Left hindlimb (tissue), 1 donor: ENCODE data around the gene TOLLIP.
"Not testable (repeated sequence)": the region's sequence is repeated elsewhere in the genome, so short reads cannot be mapped to it uniquely, and the experiment has no call there.

Experiments
- DNase-seq: peaks from one replicate; pipeline ENCODE4 v3.0.0-alpha.2; 2018

The TOLLIP gene

DNA sequence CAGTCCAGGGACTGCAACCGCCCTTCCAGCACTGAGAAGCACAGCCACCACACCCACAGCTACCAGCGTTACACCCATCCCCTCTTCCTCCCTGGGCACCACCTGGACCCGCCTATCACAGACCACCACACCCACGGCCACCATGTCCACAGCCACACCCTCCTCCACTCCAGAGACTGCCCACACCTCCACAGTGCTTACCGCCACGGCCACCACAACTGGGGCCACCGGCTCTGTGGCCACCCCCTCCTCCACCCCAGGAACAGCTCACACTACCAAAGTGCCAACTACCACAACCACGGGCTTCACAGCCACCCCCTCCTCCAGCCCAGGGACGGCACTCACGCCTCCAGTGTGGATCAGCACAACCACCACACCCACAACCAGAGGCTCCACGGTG is 66.7 kb downstream of the TOLLIP start:
- not testable (repeated sequence) for DNase-seq

DNA sequence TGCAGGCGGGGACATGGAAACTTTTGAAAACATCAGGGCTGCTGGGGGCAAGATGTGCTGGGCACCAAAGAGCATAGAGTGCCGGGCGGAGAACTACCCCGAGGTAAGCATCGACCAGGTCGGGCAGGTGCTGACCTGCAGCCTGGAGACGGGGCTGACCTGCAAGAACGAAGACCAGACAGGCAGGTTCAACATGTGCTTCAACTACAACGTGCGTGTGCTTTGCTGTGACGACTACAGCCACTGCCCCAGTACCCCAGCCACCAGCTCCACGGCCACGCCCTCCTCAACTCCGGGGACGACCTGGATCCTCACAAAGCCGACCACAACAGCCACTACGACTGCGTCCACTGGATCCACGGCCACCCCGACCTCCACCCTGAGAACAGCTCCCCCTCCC is 67.1 kb downstream of the TOLLIP start:
- no peak for DNase-seq

DNA sequence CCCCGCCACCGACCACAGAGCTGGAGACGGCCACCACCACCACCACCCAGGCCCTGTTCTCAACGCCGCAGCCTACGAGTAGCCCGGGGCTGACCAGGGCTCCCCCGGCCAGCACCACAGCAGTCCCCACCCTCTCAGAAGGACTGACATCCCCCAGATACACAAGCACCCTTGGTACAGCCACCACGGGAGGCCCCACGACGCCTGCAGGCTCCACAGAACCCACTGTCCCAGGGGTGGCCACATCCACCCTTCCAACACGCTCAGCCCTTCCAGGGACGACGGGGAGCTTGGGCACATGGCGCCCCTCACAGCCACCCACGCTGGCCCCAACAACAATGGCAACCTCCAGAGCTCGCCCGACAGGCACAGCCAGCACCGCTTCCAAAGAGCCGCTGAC is 67.7 kb downstream of the TOLLIP start:
- no peak for DNase-seq

DNA sequence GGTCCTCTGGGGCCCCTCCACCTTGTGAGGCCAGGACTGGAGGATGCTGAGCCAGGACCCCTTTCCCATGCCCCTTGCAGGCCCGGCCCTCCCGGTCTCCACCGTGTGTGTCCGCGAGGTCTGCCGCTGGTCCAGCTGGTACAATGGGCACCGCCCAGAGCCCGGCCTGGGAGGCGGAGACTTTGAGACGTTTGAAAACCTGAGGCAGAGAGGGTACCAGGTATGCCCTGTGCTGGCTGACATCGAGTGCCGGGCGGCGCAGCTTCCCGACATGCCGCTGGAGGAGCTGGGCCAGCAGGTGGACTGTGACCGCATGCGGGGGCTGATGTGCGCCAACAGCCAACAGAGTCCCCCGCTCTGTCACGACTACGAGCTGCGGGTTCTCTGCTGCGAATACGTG is 68.7 kb downstream of the TOLLIP start:
- DNase-seq = no peak

DNA sequence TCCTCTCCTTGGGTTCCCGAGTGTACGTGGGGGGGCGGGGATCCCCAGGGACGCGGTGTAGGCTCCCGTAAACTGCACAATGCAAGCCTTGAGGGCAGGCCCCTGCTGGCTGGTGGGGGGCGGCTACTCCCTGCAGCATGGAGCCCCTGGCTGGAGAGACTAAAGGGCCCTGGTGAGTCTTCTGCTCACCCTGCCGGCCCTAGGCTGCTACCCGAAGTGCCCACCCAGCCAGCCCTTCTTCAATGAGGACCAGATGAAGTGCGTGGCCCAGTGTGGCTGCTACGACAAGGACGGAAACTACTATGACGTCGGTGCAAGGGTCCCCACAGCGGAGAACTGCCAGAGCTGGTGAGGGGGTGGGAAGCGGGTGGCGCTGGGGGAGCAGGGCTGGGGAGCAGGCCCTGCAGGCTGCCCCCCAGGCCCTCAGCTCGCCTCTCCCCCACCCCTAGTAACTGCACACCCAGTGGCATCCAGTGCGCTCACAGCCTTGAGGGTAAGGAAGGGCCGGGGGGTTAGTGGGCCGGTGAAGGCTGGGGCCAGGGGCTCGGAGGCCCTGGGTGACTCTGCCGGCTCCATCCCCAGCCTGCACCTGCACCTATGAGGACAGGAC is 69.7 kb downstream of the TOLLIP start:
- DNase-seq = no peak

DNA sequence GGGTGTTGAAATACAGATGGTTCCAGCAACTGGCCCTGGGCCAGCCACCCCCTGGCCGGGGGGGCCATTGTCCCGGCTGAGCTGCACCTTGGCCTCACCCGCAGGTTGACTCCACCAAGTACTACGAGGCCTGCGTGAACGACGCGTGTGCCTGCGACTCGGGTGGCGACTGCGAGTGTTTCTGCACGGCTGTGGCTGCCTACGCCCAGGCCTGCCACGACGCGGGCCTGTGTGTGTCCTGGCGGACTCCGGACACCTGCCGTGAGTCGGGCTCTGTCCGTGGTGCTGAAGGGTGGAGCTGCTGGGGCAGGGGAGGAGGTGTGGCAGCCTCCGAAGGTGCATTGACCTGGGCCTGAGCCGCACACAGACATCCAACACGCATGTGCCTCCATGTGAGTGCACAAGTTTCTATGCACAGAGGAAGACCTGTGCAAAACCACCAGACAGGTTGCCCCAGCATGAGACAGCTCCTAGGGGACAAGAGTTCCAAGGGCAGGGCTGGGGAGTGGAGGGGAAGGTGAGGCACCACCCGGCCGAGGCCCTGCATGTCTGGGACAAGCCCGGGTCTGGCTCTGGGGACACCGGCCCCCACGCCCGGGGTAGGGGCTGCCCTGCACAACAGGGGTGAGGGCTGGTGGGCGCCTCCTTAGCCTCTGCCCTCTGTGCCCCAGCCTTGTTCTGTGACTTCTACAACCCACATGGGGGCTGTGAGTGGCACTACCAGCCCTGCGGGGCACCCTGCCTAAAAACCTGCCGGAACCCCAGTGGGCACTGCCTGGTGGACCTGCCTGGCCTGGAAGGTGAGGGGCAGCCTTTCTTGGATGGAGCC is 70.5 kb downstream of the TOLLIP start:
- no peak for DNase-seq

DNA sequence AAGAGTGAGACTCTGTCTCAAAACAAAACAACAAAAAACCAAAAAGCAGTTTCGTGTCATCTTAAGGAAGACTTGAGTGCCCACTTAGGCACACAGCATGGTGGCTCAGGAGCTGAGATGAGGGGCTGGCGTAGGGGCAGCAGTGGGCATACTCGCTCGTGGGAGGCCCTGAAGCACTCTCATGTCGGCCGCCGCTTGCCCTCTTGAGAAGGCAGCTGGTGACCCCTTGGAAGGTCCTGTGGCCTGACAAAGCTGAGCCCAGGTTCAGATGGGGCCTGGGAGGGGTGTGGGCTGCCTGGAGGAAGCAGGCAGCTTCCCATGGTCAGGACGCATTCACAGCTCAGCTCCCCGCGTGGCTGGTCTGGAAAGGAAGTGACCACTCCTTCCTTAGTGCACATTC is 71.6 kb downstream of the TOLLIP start:
- no peak for DNase-seq

DNA sequence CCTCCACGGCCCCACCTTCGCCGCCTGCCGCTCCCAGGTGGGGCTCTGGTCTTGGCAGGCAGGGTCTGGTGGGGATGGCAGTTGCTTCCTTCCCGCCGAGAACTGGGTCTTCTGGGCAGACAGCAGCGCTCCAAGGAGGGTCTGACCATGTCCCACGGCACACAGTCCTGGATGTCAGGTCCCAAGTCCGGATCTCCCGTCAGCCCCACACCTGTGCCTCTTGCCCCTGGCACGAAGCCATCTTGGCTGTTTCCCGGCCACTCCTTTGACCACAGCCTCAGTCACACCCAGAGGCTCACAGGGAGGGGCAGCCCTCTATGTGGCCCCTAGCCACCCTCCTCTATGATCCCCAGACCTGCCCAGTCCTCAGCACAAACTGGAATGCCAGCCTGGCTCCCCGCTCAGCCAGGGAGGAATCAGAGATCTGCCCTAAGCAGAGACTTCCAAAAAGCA is 72.3 kb downstream of the TOLLIP start:
- peak; percentile 10 for DNase-seq

DNA sequence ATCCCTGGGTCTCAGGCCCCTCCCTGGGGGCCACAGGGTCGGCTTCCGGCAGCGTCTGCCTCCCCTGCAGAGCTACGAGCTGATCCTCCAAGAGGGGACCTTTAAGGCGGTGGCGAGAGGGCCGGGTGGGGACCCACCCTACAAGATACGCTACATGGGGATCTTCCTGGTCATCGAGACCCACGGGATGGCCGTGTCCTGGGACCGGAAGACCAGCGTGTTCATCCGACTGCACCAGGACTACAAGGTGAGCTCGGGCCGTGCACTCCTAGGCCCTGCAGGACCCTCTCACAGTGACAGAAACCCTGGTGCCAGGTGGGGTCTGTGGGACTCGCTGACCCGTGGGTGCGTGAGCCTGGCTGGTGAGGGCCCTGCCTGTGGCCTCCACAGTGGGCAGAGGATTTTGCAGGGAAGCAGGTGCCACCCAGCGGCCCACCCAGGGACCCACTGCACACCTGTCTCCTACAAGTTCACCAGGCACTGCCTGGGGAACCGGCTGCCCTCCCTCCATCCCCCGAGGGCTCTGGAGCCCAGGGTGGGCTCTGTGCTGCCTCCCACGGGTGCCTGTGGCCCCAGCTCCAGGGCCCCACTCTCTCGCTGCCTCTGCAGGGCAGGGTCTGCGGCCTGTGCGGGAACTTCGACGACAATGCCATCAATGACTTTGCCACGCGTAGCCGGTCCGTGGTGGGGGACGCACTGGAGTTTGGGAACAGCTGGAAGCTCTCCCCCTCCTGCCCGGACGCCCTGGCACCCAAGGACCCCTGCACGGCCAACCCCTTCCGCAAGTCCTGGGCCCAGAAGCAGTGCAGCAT is 72.9 kb downstream of the TOLLIP start:
- DNase-seq = peak; percentile 16

DNA sequence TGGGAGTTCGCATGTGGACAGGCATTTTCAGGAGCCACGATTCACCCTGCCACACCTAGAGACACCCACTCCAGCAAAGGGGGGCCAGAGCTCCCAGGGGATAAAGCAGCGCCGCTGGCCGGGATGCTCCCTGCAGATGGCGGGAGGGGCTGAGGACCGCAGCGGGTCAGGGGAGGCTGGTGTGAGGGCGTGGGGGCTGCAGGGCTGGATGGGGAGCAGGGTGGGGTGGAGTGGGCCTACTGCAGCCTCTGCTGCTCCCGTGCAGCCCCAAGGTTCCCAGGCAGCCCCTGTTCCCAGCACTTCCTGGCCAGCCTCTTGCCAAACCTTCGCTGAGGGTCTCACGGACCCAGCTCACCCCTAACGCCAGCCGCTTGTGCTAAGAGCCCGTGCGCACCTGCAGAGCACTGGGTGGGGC is 73.5 kb downstream of the TOLLIP start:
- DNase-seq = peak; percentile 31

DNA sequence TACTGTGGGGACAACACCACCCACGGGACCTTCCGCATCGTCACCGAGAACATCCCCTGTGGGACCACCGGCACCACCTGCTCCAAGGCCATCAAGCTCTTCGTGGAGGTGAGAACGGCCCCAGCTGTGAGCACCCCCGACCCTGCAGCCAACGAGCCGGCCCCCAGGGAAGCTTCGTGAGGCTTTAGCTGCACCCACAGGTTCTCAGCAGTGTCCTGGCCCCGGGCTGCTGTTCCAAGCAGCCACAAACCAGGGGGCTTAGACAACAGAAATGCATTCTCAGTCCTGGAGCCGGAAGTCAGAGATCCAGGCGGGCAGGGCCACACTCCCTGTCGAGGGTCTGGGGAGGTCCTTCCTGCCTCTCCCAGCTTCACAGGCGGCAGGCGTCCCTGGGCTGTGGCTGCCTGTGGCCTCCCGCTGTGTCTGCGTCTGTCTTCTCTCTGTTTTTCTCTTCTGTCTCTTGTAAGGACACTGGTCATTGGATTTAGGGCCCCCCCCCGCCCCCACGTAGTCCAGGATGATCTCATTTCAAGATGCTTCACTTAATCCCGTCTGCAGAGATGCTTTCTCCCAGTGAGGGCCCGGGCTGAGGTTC is 74.0 kb downstream of the TOLLIP start:
- DNase-seq = peak; percentile 22

DNA sequence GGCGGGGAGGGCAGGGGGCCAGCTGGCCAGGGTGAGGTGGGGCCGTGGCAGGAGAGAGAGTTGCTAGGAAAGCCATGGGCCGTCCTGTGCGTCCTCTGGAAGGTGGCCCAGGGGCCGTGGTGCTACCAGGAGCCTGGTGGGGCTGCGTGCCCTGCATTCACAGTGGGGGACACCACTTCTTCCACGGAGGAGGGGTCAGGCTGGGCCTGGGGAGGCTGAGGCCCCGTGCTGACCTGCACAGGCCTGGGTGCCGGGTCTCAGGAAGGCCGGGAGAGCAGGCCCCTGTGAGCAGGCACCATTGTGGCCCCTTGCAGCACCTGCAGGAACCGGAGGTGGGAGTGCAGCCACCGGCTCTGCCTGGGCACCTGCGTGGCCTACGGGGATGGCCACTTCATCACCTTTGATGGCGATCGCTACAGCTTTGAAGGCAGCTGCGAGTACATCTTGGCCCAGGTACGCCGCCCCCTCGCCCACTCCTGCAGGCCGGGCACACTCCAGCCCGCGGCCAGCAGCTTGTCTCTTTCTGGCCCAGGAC is 74.6 kb downstream of the TOLLIP start:
- DNase-seq = peak; percentile 22

DNA sequence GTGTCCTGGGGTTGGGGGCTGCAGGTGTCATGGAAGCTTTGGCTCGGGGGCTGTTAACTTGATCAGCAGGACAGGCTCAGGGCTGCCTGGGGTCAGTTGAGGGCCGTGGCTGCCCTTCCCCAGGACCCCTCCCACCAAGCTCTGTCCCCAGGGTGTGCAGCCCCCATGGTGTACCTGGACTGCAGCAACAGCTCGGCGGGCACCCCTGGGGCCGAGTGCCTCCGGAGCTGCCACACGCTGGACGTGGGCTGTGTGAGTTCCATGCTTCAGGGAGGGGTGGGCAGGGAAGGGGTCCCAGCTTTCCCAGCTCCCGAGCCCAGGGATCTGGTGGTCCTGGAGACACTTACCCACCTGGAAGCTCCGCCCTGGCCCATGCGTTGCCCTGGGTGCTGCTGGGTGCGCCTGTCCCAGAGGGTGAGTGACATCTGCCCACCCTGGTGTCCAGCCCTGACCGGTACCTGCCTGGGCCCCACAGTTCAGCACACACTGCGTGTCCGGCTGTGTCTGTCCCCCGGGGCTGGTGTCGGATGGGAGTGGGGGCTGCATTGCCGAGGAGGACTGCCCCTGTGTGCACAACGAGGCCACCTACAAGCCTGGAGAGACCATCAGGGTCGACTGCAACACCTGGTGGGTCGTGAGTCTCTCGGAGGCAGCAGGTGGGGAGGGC is 75.2 kb downstream of the TOLLIP start:
- DNase-seq = peak; percentile 23

DNA sequence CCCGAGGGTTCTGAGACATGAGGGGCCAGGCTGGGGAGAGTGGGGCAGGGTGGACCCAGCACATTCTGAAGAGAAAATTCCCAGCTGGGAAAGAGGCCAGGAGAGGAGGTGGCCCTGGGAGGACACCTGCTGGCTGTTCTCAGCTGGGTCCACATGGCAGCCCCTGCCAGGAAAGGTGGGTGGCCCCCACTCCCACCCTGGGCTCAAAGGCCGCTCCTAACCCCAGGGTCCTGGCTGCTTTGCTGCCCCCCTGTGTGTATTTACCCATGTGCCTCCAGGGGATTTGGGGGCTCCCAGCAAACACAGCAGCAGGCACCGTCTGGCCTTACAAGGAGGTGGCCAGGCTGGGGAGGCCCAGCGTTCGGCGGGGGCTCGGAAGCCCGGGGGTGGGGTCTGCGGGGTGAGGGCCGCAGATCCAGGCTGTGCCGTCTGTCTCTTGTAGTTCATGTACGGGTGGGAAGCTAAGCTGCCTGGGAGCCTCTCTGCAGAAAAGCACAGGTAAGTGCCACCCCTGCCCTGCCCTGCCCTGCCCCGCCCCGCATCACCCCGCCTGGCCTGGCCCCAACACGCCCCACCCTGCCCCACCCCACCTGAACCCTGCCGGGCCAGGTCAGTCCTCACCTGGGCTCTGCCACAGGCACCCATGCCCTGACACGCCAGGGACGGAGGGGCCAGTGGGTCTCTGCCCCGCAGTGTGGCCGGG is 75.9 kb downstream of the TOLLIP start:
- DNase-seq = peak; percentile 19

DNA sequence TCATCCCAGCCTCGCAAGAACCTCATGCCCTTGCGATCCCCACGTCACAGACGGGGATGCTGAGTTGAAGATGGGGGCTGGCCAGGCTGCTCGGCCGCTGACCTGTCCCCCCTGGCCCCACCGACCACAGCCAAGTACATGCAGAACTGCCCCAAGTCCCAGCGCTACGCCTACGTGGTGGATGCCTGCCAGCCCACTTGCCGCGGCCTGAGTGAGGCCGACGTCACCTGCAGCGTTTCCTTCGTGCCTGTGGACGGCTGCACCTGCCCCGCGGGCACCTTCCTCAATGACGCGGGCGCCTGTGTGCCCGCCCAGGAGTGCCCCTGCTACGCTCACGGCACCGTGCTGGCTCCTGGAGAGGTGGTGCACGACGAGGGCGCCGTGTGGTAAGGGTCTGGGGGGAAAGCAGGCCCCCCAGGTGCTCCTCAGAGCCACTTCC is 76.5 kb downstream of the TOLLIP start:
- DNase-seq = no peak

DNA sequence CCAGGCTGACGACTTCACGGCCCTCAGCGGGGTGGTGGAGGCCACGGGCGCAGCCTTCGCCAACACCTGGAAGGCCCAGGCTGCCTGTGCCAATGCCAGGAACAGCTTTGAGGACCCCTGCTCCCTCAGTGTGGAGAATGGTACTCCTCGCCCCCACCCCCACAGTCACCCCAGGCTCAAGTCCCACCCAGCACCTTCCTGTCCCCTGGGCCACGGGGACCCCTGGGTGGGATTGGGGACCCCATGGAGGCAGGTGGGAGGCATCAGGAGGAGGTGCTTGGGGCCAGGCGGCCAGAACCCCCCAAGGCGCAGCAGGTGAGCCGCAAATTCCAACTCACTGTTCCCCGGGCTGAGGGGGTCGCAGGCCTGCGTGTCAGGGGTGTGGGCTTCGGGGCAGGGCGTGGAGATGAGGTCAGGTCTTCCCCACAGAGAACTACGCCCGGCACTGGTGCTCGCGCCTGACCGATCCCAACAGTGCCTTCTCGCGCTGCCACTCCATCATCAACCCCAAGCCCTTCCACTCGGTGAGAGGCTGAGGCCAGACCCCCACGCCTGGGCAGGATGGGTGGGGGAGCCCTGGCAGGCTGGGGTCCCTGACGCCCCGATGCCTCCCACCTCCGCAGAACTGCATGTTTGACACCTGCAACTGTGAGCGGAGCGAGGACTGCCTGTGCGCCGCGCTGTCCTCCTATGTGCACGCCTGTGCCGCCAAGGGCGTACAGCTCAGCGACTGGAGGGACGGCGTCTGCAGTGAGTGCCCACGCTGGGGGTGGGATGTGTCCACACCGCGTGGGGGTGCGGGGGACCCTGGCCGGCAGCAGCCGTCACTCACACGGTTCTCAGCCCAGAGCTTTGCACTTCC is 77.2 kb downstream of the TOLLIP start:
- peak; percentile 20 for DNase-seq

DNA sequence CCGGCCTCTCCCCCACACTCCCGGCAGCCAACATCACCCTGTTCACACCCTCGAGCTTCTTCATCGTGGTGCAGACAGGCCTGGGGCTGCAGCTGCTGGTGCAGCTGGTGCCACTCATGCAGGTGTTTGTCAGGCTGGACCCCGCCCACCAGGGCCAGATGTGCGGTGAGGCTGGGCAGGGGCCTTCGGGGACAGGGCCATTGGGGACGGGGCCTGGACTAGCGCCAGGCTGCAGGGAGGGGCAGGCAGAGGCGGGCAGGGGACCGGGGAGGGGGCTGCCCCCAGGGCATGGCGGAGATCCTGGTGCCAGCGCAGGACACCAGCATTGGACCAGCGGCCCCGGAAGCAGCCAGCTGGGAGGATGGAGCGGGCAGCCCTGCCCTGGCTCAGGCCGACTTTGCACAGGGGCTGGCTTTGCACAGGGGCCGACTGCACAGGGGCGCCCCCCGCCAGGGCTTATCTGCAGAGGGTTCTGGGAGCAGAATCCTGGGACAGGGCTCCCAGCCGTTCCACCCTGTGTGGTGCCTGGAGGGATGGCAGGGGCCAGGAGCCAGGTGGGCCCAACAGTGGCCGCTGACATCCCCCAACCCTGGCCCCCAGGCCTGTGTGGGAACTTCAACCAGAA is 77.9 kb downstream of the TOLLIP start:
- peak; percentile 19 for DNase-seq

DNA sequence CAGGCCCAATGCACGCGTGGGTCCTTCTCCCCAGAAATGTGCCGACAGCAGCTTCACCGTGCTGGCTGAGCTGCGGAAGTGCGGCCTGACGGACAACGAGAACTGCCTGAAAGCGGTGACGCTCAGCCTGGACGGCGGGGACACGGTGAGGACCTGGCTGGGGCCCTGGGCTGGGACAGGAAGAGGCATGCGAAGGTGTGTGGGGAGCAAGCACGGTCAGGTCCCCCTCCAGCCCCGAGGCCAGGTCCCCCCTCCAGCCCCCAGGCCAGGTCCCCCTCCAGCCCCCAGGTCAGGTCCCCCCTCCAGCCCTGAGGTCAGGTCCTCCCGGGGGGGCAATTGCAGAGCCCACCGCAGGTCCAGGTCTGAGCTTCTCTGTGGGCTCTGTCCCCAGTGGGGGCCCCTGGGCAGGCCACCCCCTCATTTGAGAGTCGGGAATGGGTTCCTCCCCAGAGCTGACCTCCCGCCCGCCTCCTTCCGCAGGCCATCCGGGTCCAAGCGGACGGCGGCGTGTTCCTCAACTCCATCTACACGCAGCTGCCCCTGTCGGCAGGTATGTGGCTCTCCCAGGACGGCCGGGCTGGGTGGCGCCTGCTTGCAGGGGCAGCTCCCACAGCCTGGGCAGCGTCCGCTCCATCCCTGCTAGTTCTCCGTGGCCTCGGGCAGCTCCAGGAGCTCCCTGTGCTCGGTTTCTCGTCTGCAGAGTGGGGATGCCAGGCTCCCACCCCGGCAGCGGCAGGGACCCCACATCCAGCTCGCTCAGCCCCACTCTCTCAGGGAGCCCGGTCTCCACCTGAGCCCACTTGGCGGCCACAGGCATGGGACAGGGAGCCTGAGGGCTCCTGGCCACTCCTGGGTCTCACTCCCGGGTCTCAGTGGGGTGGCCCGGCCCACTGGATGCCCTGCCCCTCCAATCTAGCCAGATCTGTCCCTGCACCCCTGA is 78.7 kb downstream of the TOLLIP start:
- DNase-seq = peak; percentile 26

DNA sequence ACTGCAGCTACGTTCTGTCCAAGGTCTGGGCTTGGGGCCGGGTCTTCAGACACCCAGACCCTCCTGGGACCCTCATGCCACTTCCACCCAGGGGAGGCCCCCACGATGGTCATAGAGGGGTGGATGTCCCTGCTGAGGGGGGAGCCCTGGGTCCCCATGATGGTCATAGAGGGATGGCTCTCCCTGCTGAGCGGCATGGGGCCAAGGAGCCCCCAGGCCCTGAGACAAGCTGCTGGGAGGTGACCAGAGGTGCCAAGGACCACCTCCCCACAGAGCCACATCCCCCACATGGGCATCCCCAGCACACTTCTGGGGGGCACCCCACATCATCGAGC is 79.3 kb downstream of the TOLLIP start:
- DNase-seq = no peak
